ENCODE results near the gene MEAK7. TPM values are rescaled to one million over a fixed set of nuclear protein-coding genes. Genes with fewer than 3 reads are reported as not detected.
A peak's percentile ranks its signal among the peaks of the same experiment; 100 is the strongest.

The MEAK7 gene
- total and polyA plus RNA-seq, 12 donors, result 3.6 to 14.1 (median 6.8) TPM

DNA sequence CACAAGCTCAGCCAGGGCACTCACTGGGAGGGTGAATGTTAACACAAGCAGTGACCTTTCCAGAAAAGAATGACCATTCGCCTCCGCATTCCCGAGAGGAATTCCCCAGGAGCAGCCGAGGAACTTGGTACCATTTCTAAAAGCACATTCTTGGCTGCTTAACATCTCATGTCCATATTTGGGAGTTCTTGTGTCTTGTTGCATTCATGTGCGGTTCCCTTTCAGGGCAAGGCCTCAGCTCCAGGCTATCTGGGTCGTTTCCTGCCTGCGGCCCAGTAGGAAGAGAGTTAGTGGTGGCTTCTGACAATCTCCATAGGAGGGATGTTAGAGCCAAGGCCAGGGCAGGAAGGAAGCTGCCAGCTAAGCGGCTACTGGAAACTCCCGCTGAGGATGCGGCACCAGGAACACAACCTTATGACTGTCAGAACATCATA is 27.8 kb upstream of the MEAK7 start:
- no peaks in the 10 kb centered on the region for H3K27me3 ChIP-seq
- WGBS, 4 donors, result 9 to 30% (median 23%) methylated on average over 10 of the region's 10 CpGs
- H3K9me3 ChIP-seq (replicated peaks in 1 of 3), result no peaks in the 10 kb centered on the region
- no peaks in the 10 kb centered on the region for H3K36me3 ChIP-seq (replicated peaks in 1 of 2)
- peaks cover 11 to 30% of the 10 kb centered on the region in 2 donors for H3K4me1 ChIP-seq (replicated peaks in 1 of 2)
- TF ChIP-seq CTCF (IDR thresholded peaks at IDR 0.05) (no peak), POLR2A (IDR thresholded peaks at IDR 0.05) (no peak)
- intact Hi-C loops (cut with DNase I), result no loop called here
- peak; percentile 36 to 91 (median 69) for DNase-seq
- peak overlapping the region in 4 of 5 donors; percentile 26 to 84 (median 56) for H3K27ac ChIP-seq
- H3K4me3 ChIP-seq, result no peak overlapping the region

DNA sequence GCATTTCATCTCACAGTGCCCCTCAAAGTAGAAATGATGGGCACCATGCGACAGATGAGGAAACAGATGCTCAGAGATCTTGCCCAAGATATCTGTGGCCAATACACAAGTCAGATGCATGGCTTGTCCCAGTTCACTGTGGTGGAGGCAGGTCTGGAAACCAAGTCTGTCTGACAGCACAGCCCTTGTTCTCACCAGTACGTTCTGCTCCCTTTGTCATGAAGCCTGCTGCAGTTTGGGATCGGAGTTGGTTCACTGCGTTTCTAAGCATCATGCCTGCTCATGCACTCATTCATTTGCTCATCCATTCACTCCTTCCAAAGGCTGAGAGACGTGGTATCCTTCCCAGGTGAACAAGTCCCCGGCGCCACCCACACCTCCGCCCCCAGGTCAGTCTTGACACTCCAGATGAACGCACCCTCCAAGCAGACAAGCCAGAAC is 27.2 kb upstream of the MEAK7 start:
- Histone ChIP-seq H3K27ac (peak overlapping the region in 3 of 5 donors; percentile 43 to 84 (median 69)), H3K4me1 (replicated peaks in 1 of 2) (peaks cover 17 to 36% of the 10 kb centered on the region in 2 donors), H3K4me3 (no peak overlapping the region), H3K36me3 (replicated peaks in 1 of 2) (no peaks in the 10 kb centered on the region), H3K27me3 (no peaks in the 10 kb centered on the region), H3K9me3 (replicated peaks in 1 of 3) (no peaks in the 10 kb centered on the region)
- intact Hi-C loops (cut with DNase I), result no loop called here
- 64 to 81% (median 75%) methylated on average over 9 of the region's 9 CpGs for WGBS, 4 donors
- TF ChIP-seq POLR2A (IDR thresholded peaks at IDR 0.05), result no peak
- no peak for TF ChIP-seq CTCF (IDR thresholded peaks at IDR 0.05)
- DNase-seq, result no peak

GRCh38 chr16:84530590-84530989 is 26.1 kb upstream of the MEAK7 start:
- Histone ChIP-seq H3K27ac (no peak overlapping the region), H3K36me3 (replicated peaks in 1 of 2) (no peaks in the 10 kb centered on the region), H3K4me3 (no peak overlapping the region), H3K27me3 (no peaks in the 10 kb centered on the region), H3K9me3 (replicated peaks in 1 of 3) (no peaks in the 10 kb centered on the region), H3K4me1 (replicated peaks in 1 of 2) (peaks cover 17 to 38% of the 10 kb centered on the region in 2 donors)
- no peak for DNase-seq
- WGBS, 4 donors, result 70 to 95% (median 92%) methylated on average over 5 of the region's 5 CpGs
- intact Hi-C loops (cut with DNase I), result no loop called here
- TF ChIP-seq CTCF (IDR thresholded peaks at IDR 0.05) (no peak), POLR2A (IDR thresholded peaks at IDR 0.05) (no peak)

GRCh38 chr16:84529607-84530006 is 25.1 kb upstream of the MEAK7 start:
- Histone ChIP-seq H3K36me3 (replicated peaks in 1 of 2) (no peaks in the 10 kb centered on the region), H3K27ac (no peak overlapping the region), H3K27me3 (no peaks in the 10 kb centered on the region), H3K4me3 (no peak overlapping the region), H3K4me1 (replicated peaks in 1 of 2) (peaks cover 17 to 38% of the 10 kb centered on the region in 2 donors), H3K9me3 (replicated peaks in 1 of 3) (no peaks in the 10 kb centered on the region)
- TF ChIP-seq CTCF (IDR thresholded peaks at IDR 0.05) (no peak), POLR2A (IDR thresholded peaks at IDR 0.05) (no peak)
- no peak for DNase-seq
- intact Hi-C loops (cut with DNase I), result no loop called here
- WGBS, 4 donors, result 95 to 100% (median 98%) methylated on average over 3 of the region's 3 CpGs

Data from adrenal gland (tissue), 12 donors.